WTC11 (cell line): ENCODE data around the gene ABI2. TPM values are rescaled to one million over a fixed set of nuclear protein-coding genes. Genes with fewer than 3 reads are reported as not detected.

Experiments
- ATAC-seq: fragments of 200-7000 bp; cut with Tn5 transposase; 2 replicates; pipeline ENCODE4 v1.10.0; 2021; ENCODE audit warnings: mild to moderate bottlenecking, moderate library complexity
- CTCF ChIA-PET: fragments of 300-600 bp; sonication (Branson Sonifier 250); formaldehyde crosslinking; loops from one replicate; lab custom pipeline; 2021; ENCODE audit warnings: antibody characterized with exemption; lab: Charles Lee
- POLR2A ChIA-PET: fragments of 350-600 bp; sonication (Branson Sonifier 250); formaldehyde crosslinking; loops from one replicate; lab custom pipeline; 2021; ENCODE audit warnings: antibody characterized with exemption; lab: Charles Lee
- DNase-seq: peaks from one replicate; pipeline ENCODE4 v3.0.0; 2021; ENCODE audit warnings: low spot score
- H3K27ac Mint-ChIP-seq: 2 replicates; pipeline ENCODE4 v1.8.0; 2021; ENCODE audit warnings: mixed read lengths
- H3K27me3 Mint-ChIP-seq: 2 replicates; pipeline ENCODE4 v1.8.0; 2021; ENCODE audit warnings: low read depth, mild to moderate bottlenecking, moderate library complexity, mixed read lengths
- H3K36me3 Mint-ChIP-seq: 2 replicates; pipeline ENCODE4 v1.8.0; 2021; ENCODE audit warnings: mixed read lengths
- H3K4me1 Mint-ChIP-seq: 2 replicates; pipeline ENCODE4 v1.8.0; 2022; ENCODE audit warnings: mixed read lengths
- H3K4me3 Mint-ChIP-seq: 2 replicates; pipeline ENCODE4 v1.8.0; 2021; ENCODE audit warnings: mild to moderate bottlenecking, moderate library complexity, mixed read lengths
- H3K9me3 Mint-ChIP-seq: 2 replicates; pipeline ENCODE4 v1.8.0; 2021; ENCODE audit warnings: mixed read lengths
- FOXK1 ChIP-seq: sonication (generic); formaldehyde crosslinking; IDR thresholded peaks from 2 replicates; pipeline ENCODE4 v1.8.0; 2022; ENCODE audit warnings: mild to moderate bottlenecking, moderate library complexity, missing genetic modification reagents
- GRHL2 ChIP-seq: fragments of 250-450 bp; sonication (Bioruptor Pico); IDR thresholded peaks from 2 replicates; pipeline ENCODE4 v1.8.0; 2022; ENCODE audit warnings: mild to moderate bottlenecking, moderate library complexity; ENCODE audit not compliant: insufficient replicate concordance, severe bottlenecking
- GTF2I ChIP-seq: fragments of 250-450 bp; sonication (Bioruptor Pico); conservative IDR thresholded peaks from 2 replicates; pipeline ENCODE4 v1.4.0; 2021; ENCODE audit warnings: mild to moderate bottlenecking
- NR1H2 ChIP-seq: sonication (generic); formaldehyde crosslinking; IDR thresholded peaks from 2 replicates; pipeline ENCODE4 v1.9.0; 2021; ENCODE audit warnings: mild to moderate bottlenecking, moderate library complexity, missing genetic modification reagents
- RELA ChIP-seq: sonication (generic); formaldehyde crosslinking; IDR thresholded peaks from 2 replicates; pipeline ENCODE4 v1.8.1; 2022; ENCODE audit warnings: missing genetic modification reagents, mild to moderate bottlenecking, borderline replicate concordance
- RORB ChIP-seq: fragments of 250-450 bp; sonication (Bioruptor Pico); IDR thresholded peaks from 2 replicates; pipeline ENCODE4 v1.9.0; 2021; ENCODE audit warnings: mild to moderate bottlenecking
- SOX15 ChIP-seq: fragments of 250-450 bp; sonication (Bioruptor Pico); IDR thresholded peaks from 2 replicates; pipeline ENCODE4 v1.9.0; 2021; ENCODE audit warnings: mild to moderate bottlenecking
- SP1 ChIP-seq: sonication (generic); formaldehyde crosslinking; conservative IDR thresholded peaks from 2 replicates; pipeline ENCODE4 v1.8.1; 2022; ENCODE audit warnings: missing genetic modification reagents
- total RNA-seq: library from RNA; stranded (reverse); gene quantifications from 3 replicates; pipeline ENCODE4 v1.2.3, GENCODE V29; 2021
- TF ChIP-seq, protein P1 (sequence below): sonication (generic); formaldehyde crosslinking; IDR thresholded peaks from 2 replicates; pipeline ENCODE4 v1.8.0; 2022; ENCODE audit warnings: missing genetic modification reagents
- TF ChIP-seq, protein P2 (sequence below): sonication (generic); formaldehyde crosslinking; IDR thresholded peaks from 2 replicates; pipeline ENCODE4 v1.8.1; 2022; ENCODE audit warnings: low read depth, mild to moderate bottlenecking, moderate library complexity, missing genetic modification reagents, borderline replicate concordance
- TF ChIP-seq, protein P3 (sequence below): sonication (generic); formaldehyde crosslinking; IDR thresholded peaks from 2 replicates; pipeline ENCODE4 v1.8.1; 2023; ENCODE audit warnings: mild to moderate bottlenecking, missing genetic modification reagents
- TF ChIP-seq, protein P4 (sequence below): sonication (generic); formaldehyde crosslinking; IDR thresholded peaks from 2 replicates; pipeline ENCODE4 v1.8.1; 2022; ENCODE audit warnings: low read depth, missing genetic modification reagents, borderline replicate concordance
- TF ChIP-seq, protein P5 (sequence below): sonication (generic); formaldehyde crosslinking; IDR thresholded peaks from 2 replicates; pipeline ENCODE4 v1.8.1; 2022; ENCODE audit warnings: mild to moderate bottlenecking, moderate library complexity, missing genetic modification reagents
- TF ChIP-seq, protein P6 (sequence below): fragments of 250-450 bp; sonication (Bioruptor Pico); conservative IDR thresholded peaks from 2 replicates; pipeline ENCODE4 v1.9.0; 2021; ENCODE audit warnings: mild to moderate bottlenecking
- TF ChIP-seq, protein P7 (sequence below): fragments of 250-450 bp; sonication (Bioruptor Pico); IDR thresholded peaks from 2 replicates; pipeline ENCODE4 v1.9.0; 2021; ENCODE audit warnings: mild to moderate bottlenecking
- TF ChIP-seq, protein P8 (sequence below): fragments of 250-450 bp; sonication (Bioruptor Pico); IDR thresholded peaks from 2 replicates; pipeline ENCODE4 v1.9.0; 2021; ENCODE audit warnings: moderate library complexity, mild to moderate bottlenecking, inconsistent platforms, borderline replicate concordance

Gene ABI2
- total RNA-seq, 1 experiment from 2014 or later = 121 TPM

DNA sequence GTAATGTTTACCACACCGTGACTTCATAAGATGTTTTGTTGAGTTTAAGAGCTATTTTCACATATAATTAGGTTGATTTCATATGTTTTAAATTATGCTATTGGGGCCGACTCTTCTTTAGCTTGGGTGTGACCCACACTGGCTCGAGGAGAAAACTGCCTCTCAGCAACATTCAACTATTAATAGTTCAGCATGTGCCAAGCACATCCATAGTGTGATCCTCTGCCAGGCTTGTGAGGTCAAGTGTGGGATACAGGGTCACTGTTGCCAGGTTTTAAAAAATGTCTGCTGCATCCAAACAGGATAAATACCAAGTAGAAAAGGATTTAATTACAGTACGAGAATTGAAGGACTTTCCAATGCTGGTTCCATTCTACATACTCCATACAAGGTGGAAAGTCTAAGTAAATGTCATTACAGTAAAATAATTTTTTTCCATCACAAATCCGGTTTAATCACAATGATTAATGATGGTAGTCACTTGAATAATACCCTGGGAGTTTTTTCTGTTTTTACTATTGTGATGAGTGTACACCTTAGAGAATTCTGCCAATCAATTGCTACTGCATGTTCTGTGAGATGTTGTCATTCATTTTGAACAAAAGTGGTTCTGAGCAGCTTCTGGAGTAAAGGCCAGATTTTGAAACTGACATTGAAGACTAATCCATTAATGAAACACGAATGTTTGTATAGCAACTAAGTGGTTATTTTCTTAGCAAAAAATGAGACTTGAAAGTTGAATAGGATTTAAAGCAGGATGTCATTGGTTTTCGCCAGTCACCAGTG lies 84.5 kb downstream of the ABI2 start:
- H3K36me3 Mint-ChIP-seq = peaks cover 51% of the 10 kb centered on the region

DNA sequence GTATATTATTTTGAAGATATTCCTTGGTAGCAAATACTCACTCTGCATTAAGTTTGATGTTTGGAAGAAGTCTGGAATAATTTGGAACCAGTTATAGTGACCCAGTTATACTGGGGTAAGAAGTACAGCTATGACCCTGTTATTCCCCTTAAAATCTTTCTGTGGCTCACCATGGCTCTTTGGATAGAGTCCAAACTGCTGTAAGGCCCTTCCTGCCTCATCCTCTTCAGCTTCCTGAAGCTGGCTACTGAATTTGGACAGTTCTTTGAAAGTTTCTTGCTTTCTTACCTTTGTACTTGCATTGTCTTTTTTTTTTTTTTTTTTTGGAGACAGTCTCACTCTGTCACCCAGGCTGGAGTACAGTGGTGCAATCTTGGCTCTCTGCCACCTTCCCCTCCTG lies 85.6 kb downstream of the ABI2 start:
- ATAC-seq (no peak), DNase-seq (no peak)
- no peak overlapping the region for H3K27ac Mint-ChIP-seq
- H3K4me3 Mint-ChIP-seq = no peak overlapping the region
- no peaks in the 10 kb centered on the region for H3K9me3 Mint-ChIP-seq
- no peaks in the 10 kb centered on the region for H3K27me3 Mint-ChIP-seq
- H3K4me1 Mint-ChIP-seq = no peaks in the 10 kb centered on the region
- ChIA-PET CTCF (no interaction called here), POLR2A (interaction anchor here (0.6 kb wide), 1 partner anchor 416 kb away, joined by 3 read pairs; no protein-coding TSS in a partner anchor)
- peaks cover 60% of the 10 kb centered on the region for H3K36me3 Mint-ChIP-seq
- TF ChIP-seq RELA (no peak), SP1 (CRISPR knock-in tag) (no peak), RORB (CRISPR knock-in tag) (no peak), FOXK1 (CRISPR knock-in tag) (no peak), GRHL2 (no peak), NR1H2 (CRISPR knock-in tag) (no peak)
- TF ChIP-seq, protein P1, sequence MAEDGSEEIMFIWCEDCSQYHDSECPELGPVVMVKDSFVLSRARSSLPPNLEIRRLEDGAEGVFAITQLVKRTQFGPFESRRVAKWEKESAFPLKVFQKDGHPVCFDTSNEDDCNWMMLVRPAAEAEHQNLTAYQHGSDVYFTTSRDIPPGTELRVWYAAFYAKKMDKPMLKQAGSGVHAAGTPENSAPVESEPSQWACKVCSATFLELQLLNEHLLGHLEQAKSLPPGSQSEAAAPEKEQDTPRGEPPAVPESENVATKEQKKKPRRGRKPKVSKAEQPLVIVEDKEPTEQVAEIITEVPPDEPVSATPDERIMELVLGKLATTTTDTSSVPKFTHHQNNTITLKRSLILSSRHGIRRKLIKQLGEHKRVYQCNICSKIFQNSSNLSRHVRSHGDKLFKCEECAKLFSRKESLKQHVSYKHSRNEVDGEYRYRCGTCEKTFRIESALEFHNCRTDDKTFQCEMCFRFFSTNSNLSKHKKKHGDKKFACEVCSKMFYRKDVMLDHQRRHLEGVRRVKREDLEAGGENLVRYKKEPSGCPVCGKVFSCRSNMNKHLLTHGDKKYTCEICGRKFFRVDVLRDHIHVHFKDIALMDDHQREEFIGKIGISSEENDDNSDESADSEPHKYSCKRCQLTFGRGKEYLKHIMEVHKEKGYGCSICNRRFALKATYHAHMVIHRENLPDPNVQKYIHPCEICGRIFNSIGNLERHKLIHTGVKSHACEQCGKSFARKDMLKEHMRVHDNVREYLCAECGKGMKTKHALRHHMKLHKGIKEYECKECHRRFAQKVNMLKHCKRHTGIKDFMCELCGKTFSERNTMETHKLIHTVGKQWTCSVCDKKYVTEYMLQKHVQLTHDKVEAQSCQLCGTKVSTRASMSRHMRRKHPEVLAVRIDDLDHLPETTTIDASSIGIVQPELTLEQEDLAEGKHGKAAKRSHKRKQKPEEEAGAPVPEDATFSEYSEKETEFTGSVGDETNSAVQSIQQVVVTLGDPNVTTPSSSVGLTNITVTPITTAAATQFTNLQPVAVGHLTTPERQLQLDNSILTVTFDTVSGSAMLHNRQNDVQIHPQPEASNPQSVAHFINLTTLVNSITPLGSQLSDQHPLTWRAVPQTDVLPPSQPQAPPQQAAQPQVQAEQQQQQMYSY = no peak
- TF ChIP-seq, protein P2, sequence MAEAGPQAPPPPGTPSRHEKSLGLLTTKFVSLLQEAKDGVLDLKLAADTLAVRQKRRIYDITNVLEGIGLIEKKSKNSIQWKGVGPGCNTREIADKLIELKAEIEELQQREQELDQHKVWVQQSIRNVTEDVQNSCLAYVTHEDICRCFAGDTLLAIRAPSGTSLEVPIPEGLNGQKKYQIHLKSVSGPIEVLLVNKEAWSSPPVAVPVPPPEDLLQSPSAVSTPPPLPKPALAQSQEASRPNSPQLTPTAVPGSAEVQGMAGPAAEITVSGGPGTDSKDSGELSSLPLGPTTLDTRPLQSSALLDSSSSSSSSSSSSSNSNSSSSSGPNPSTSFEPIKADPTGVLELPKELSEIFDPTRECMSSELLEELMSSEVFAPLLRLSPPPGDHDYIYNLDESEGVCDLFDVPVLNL = no peak
- TF ChIP-seq, protein P3, sequence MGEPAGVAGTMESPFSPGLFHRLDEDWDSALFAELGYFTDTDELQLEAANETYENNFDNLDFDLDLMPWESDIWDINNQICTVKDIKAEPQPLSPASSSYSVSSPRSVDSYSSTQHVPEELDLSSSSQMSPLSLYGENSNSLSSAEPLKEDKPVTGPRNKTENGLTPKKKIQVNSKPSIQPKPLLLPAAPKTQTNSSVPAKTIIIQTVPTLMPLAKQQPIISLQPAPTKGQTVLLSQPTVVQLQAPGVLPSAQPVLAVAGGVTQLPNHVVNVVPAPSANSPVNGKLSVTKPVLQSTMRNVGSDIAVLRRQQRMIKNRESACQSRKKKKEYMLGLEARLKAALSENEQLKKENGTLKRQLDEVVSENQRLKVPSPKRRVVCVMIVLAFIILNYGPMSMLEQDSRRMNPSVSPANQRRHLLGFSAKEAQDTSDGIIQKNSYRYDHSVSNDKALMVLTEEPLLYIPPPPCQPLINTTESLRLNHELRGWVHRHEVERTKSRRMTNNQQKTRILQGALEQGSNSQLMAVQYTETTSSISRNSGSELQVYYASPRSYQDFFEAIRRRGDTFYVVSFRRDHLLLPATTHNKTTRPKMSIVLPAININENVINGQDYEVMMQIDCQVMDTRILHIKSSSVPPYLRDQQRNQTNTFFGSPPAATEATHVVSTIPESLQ (CRISPR knock-in tag) = no peak

More for the DNA sequence above, 84.5 kb downstream of the ABI2 start:
- H3K9me3 Mint-ChIP-seq = no peaks in the 10 kb centered on the region
- no peak for DNase-seq
- CTCF ChIA-PET = no interaction called here
- TF ChIP-seq, protein P4, sequence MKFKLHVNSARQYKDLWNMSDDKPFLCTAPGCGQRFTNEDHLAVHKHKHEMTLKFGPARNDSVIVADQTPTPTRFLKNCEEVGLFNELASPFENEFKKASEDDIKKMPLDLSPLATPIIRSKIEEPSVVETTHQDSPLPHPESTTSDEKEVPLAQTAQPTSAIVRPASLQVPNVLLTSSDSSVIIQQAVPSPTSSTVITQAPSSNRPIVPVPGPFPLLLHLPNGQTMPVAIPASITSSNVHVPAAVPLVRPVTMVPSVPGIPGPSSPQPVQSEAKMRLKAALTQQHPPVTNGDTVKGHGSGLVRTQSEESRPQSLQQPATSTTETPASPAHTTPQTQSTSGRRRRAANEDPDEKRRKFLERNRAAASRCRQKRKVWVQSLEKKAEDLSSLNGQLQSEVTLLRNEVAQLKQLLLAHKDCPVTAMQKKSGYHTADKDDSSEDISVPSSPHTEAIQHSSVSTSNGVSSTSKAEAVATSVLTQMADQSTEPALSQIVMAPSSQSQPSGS = no peak
- TF ChIP-seq GTF2I (CRISPR knock-in tag) (no peak), RELA (no peak), SOX15 (CRISPR knock-in tag) (no peak), NR1H2 (CRISPR knock-in tag) (no peak)
- TF ChIP-seq, protein P2 = no peak
- TF ChIP-seq, protein P5, sequence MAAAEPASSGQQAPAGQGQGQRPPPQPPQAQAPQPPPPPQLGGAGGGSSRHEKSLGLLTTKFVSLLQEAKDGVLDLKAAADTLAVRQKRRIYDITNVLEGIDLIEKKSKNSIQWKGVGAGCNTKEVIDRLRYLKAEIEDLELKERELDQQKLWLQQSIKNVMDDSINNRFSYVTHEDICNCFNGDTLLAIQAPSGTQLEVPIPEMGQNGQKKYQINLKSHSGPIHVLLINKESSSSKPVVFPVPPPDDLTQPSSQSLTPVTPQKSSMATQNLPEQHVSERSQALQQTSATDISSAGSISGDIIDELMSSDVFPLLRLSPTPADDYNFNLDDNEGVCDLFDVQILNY (CRISPR knock-in tag) = no peak
- TF ChIP-seq, protein P6, sequence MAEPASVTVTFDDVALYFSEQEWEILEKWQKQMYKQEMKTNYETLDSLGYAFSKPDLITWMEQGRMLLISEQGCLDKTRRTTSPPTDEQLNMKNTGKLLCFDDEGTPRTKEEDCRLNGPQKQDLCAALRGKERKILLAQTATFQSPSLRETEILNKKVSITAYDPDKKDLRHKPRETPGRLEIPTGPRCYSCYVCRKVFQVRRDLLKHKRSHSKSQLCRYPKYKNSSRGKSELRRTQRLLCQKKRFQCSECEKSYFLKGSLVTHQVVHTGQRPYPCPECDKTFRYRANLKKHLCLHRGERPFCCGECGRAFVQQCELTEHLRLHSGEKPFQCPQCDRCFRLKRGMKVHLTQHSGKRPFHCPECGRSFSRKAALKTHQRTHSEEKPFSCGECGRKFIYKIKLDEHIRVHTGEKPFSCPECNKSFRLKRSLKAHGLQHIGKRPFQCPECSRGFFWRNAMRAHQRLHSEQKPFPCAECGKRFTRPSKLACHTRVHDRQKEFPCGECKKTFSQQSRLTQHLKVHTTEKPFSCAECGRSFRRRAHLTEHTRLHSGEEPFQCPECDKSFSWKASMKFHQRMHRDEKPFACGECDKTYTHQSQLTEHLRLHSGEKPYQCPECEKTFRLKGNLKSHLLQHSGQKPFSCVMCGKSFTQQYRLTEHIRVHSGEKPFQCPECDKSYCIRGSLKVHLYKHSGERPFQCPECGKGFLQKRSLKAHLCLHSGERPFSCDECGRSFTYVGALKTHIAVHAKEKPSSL (CRISPR knock-in tag) = no peak
- TF ChIP-seq, protein P7, sequence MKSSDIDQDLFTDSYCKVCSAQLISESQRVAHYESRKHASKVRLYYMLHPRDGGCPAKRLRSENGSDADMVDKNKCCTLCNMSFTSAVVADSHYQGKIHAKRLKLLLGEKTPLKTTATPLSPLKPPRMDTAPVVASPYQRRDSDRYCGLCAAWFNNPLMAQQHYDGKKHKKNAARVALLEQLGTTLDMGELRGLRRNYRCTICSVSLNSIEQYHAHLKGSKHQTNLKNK (CRISPR knock-in tag) = no peak
- TF ChIP-seq, protein P8, sequence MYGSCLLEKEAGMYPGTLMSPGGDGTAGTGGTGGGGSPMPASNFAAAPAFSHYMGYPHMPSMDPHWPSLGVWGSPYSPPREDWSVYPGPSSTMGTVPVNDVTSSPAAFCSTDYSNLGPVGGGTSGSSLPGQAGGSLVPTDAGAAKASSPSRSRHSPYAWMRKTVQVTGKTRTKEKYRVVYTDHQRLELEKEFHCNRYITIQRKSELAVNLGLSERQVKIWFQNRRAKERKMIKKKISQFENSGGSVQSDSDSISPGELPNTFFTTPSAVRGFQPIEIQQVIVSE (CRISPR knock-in tag) = no peak
- ATAC-seq = no peak
- H3K27ac Mint-ChIP-seq = no peak overlapping the region
- no peaks in the 10 kb centered on the region for H3K27me3 Mint-ChIP-seq
- H3K4me3 Mint-ChIP-seq = no peak overlapping the region
- POLR2A ChIA-PET = interaction anchor here (0.6 kb wide), 1 partner anchor 83 kb away, joined by 7 read pairs; no protein-coding TSS in a partner anchor
- H3K4me1 Mint-ChIP-seq = no peaks in the 10 kb centered on the region
